ENCODE measurements around the gene WDTC1. TPM values are rescaled to one million over a fixed set of nuclear protein-coding genes. Genes with fewer than 3 reads are reported as not detected.
"Not testable (repeated sequence)": the region's sequence is repeated elsewhere in the genome, so short reads cannot be mapped to it uniquely, and the experiment has no call there.

The WDTC1 gene
- total RNA-seq, 1 experiment from 2014 or later = 15.1 TPM

DNA sequence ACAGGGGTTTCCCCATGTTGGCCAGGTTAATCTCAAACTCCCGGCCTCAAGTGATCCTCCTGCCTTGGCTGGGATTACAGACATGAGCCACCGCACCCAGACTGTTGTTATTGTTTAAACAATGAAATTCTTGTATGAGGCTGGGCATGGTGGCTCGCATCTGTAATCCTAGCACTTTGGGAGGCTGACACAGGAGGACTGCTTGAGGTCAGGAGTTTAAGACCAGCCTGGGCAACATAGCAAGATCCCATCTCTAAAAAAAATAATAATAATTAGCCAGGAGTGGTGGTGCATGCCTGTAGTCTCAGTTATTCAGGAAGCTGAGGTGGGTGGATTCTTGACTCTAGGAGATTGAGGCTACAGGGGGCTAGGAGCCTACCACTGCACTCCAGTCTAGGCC lies 6.7 kb upstream of the WDTC1 start:
- H3K4me1 ChIP-seq = no peaks in the 10 kb centered on the region
- no peaks in the 10 kb centered on the region for H3K36me3 ChIP-seq
- H3K27ac ChIP-seq = no peak overlapping the region
- no peaks in the 10 kb centered on the region for H3K9me3 ChIP-seq (replicated peaks)
- no peak for DNase-seq
- no peaks in the 10 kb centered on the region for H3K27me3 ChIP-seq
- no peak overlapping the region for H3K4me3 ChIP-seq

- H3K27ac ChIP-seq = no peak overlapping the region
- DNase-seq = peak in 1 of 2 experiments; percentile 17
- H3K4me3 ChIP-seq = peak overlapping the region; percentile 60
- H3K36me3 ChIP-seq = no peaks in the 10 kb centered on the region
- no peaks in the 10 kb centered on the region for H3K9me3 ChIP-seq (replicated peaks)
- no peaks in the 10 kb centered on the region for H3K27me3 ChIP-seq
- peaks cover 9% of the 10 kb centered on the region; the same call in 1 of the 2 replicates for H3K4me1 ChIP-seq
These were observed 774 bp upstream of the WDTC1 start for GRCh38 chr1:27233667-27234048.

GRCh38 chr1:27235827-27236226 lies 1.4 kb downstream of the WDTC1 start:
- H3K36me3 ChIP-seq = no peaks in the 10 kb centered on the region
- H3K27me3 ChIP-seq = no peaks in the 10 kb centered on the region
- no peak for DNase-seq
- no peaks in the 10 kb centered on the region for H3K9me3 ChIP-seq (replicated peaks)
- peak overlapping the region; percentile 60; the same call in 1 of the 2 replicates for H3K4me3 ChIP-seq
- H3K4me1 ChIP-seq = peaks cover 9% of the 10 kb centered on the region; the same call in 1 of the 2 replicates
- no peak overlapping the region for H3K27ac ChIP-seq

DNA sequence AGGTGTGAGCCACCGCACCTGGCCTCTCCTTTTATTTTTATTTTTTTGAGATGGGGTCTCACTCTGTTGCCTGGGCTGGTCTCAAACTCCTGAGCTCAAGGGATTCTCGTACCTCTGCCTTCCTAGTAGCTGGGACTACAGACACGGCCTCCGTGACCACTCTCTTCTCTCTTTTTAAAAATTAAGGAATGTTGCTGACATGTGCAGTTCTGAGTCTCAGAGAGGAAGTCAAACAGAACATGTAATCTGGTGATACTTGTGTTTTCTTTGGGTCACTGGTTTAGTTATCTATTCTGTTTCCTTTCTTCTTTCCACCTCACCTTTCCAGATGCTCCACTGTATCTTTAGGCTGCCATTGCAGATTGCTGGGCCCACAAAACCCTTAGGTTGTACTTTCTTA lies 2.7 kb downstream of the WDTC1 start:
- no peak for DNase-seq
- Histone ChIP-seq H3K4me3 (no peak overlapping the region), H3K4me1 (peaks cover 14% of the 10 kb centered on the region), H3K27me3 (no peaks in the 10 kb centered on the region), H3K27ac (no peak overlapping the region), H3K36me3 (no peaks in the 10 kb centered on the region), H3K9me3 (replicated peaks) (no peaks in the 10 kb centered on the region)

GRCh38 chr1:27238032-27238431 lies 3.6 kb downstream of the WDTC1 start:
- Histone ChIP-seq H3K4me1 (peaks cover 14% of the 10 kb centered on the region), H3K27ac (no peak overlapping the region), H3K9me3 (replicated peaks) (no peaks in the 10 kb centered on the region), H3K36me3 (no peaks in the 10 kb centered on the region), H3K4me3 (no peak overlapping the region), H3K27me3 (no peaks in the 10 kb centered on the region)
- DNase-seq = no peak

DNA sequence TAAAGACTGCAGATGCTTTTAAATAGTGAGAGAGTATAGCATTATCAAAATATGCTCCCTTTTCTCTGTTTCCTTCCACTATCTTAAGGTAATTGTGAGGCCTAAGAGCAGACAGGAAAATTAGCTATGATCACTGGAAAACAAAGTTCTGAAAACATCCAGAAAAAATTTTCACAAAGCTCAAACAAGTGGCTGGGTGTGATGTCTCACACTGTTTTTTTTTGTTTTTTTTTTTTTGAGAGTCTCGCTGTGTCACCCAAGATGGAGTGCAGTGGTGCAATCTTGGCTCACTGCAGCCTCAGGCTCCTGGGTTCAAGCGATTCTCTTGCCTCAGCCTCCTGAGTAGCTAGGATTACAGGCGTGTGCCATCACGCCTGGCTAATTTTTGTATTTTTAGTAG lies 7.2 kb downstream of the WDTC1 start:
- Histone ChIP-seq H3K4me3 (no peak overlapping the region), H3K9me3 (replicated peaks) (no peaks in the 10 kb centered on the region), H3K27me3 (no peaks in the 10 kb centered on the region), H3K27ac (no peak overlapping the region), H3K36me3 (no peaks in the 10 kb centered on the region), H3K4me1 (peaks cover 5% of the 10 kb centered on the region; the same call in 1 of the 2 replicates)
- DNase-seq = no peak

DNA sequence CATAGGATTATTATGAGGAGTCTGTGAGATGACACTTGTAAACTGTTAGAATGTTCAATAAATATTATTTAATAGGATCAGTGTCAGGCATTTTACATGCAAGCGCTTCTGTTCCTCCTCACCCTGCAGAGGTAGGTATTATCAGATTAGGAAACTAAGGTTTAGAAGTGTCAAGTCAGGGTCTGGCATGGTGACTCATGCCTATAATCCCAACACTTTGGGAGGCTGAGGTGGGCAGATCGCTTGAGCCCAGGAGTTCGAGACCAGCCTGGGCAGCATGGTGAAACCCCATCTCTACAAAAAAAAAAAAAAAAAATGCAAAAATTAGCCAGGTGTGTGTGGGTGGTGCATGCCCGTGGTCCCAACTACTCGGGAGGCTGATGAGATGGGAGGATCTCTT lies 9.2 kb downstream of the WDTC1 start:
- H3K4me1 ChIP-seq; H3K36me3 ChIP-seq; H3K9me3 ChIP-seq (replicated peaks); H3K27ac ChIP-seq; H3K4me3 ChIP-seq; H3K27me3 ChIP-seq; DNase-seq: not testable (repeated sequence)

GRCh38 chr1:27246194-27246593 lies 11.8 kb downstream of the WDTC1 start:
- DNase-seq = no peak
- Histone ChIP-seq H3K36me3 (no peaks in the 10 kb centered on the region), H3K27ac (no peak overlapping the region), H3K9me3 (replicated peaks) (no peaks in the 10 kb centered on the region), H3K4me3 (no peak overlapping the region), H3K4me1 (peaks cover 2% of the 10 kb centered on the region; the same call in 1 of the 2 replicates), H3K27me3 (no peaks in the 10 kb centered on the region)

GRCh38 chr1:27253596-27253995 lies 19.2 kb downstream of the WDTC1 start:
- Histone ChIP-seq H3K27ac (no peak overlapping the region), H3K27me3 (no peaks in the 10 kb centered on the region), H3K36me3 (peaks cover 3% of the 10 kb centered on the region; the same call in 1 of the 2 replicates), H3K9me3 (replicated peaks) (no peaks in the 10 kb centered on the region), H3K4me1 (no peaks in the 10 kb centered on the region), H3K4me3 (no peak overlapping the region)
- DNase-seq = no peak

GRCh38 chr1:27255136-27255535 lies 20.7 kb downstream of the WDTC1 start:
- no peaks in the 10 kb centered on the region for H3K9me3 ChIP-seq (replicated peaks)
- H3K36me3 ChIP-seq = peaks cover 3% of the 10 kb centered on the region; the same call in 1 of the 2 replicates
- no peaks in the 10 kb centered on the region for H3K4me1 ChIP-seq
- no peak overlapping the region for H3K27ac ChIP-seq
- H3K27me3 ChIP-seq = no peaks in the 10 kb centered on the region
- DNase-seq = no peak
- no peak overlapping the region for H3K4me3 ChIP-seq

DNA sequence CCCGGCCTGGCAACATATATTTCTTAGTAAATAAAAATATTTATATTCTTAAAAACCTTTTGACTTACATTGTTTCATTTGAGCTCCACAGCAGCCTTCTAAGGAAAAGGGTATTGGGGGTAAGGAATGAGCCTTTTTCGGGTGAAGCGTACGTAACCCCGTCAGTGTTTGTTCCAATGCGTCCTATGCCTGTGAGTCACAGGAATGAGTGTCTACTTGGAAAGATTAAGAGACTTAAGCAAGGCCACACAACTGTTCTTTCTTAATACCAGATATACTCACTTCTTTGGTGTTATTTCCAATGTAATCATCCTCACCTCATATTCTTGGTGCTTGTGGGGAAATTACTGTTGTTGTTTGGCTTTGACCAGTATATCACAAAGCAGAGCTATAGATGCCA lies 22.7 kb downstream of the WDTC1 start:
- no peak for DNase-seq
- no peak overlapping the region for H3K4me3 ChIP-seq
- no peaks in the 10 kb centered on the region for H3K4me1 ChIP-seq
- no peaks in the 10 kb centered on the region for H3K27me3 ChIP-seq
- peaks cover 3% of the 10 kb centered on the region; the same call in 1 of the 2 replicates for H3K36me3 ChIP-seq
- H3K27ac ChIP-seq = no peak overlapping the region
- H3K9me3 ChIP-seq (replicated peaks) = no peaks in the 10 kb centered on the region

DNA sequence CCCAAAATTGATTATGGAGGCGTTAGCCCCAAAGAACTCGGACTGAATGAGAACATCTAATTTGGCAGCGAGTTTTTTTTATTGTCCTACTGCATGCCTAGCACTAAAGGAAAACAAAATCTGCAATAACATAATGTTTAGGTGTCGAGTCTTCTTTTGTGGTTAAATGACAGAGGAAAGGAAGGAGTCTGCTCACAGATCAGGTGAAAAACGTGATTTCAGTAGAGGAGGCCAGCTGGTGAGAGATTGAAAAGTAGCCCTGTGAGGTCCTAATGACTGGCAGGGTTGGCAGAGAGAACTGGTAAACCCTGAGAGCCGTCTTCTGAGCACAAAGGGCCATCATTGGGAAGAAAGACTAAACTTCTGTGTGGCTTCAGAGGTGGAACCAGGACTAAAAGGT lies 24.2 kb downstream of the WDTC1 start:
- H3K36me3 ChIP-seq = peaks cover 3% of the 10 kb centered on the region; the same call in 1 of the 2 replicates
- no peak for DNase-seq
- no peak overlapping the region for H3K4me3 ChIP-seq
- no peaks in the 10 kb centered on the region for H3K9me3 ChIP-seq (replicated peaks)
- H3K4me1 ChIP-seq = no peaks in the 10 kb centered on the region
- H3K27ac ChIP-seq = no peak overlapping the region
- no peaks in the 10 kb centered on the region for H3K27me3 ChIP-seq

DNA sequence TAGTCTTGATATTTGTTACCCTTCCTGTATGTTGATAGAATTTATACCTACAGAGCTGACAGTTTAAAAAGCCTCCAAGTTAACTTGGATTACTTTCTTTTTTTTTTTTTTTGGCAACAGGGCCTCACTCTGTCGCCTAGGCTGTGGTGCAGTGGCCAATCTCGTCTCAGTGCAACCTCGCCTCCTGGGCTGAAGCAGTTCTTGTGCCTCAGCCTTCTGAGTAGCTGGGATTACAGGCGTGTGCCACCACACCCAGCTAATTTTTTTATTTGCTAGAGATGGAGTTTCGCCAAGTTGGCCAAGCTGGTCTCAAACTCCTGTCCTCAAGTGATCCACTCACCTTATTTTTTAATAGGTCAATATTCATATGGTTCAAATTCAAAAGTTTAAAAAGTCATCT lies 32.7 kb downstream of the WDTC1 start:
- Histone ChIP-seq H3K4me1 (no peaks in the 10 kb centered on the region), H3K4me3 (no peak overlapping the region), H3K27me3 (no peaks in the 10 kb centered on the region), H3K27ac (no peak overlapping the region), H3K36me3 (peaks cover 3% of the 10 kb centered on the region; the same call in 1 of the 2 replicates), H3K9me3 (replicated peaks) (no peaks in the 10 kb centered on the region)
- DNase-seq = no peak

DNA sequence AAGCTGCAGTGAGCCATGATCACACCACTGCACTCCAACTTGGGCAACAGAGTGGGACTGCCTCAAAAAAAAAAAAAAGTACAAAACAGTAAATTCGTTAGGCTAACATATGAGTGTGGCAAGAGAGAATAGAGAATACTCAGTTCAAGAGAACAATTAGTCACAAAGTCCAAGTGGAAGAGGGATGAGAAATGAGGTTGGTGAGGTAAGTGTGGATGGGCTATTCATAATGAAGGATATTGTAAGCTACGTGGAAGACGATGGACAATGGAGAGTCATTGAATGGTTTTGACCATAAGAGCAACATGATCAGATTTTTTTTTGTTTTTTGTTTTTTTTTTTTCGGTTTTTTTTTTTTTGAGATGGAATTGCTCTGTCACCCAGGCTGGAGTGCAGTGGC lies 34.8 kb downstream of the WDTC1 start:
- no peak overlapping the region for H3K27ac ChIP-seq
- H3K9me3 ChIP-seq (replicated peaks) = no peaks in the 10 kb centered on the region
- no peaks in the 10 kb centered on the region for H3K4me1 ChIP-seq

DNA sequence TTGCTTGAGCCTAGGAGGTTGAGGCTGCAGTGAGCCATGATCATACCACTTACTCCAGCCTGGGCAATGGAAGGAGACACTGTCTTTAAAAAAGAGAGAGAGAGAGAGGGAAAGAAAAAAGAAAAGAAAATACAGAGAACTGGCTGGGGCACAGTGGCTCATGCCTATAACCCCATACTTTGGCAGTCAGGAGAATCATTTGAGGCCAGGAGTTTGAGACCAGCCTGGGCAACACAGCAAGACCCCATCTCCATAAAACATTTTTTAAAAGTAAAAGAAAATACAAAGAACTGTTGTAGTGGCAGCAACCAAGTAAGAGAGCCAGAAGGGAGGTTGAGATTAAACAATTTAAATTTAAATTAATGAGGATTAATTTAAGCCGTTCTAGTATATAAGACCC lies 39.8 kb downstream of the WDTC1 start:
- no peaks in the 10 kb centered on the region for H3K27me3 ChIP-seq

More for the DNA sequence above, 34.8 kb downstream of the WDTC1 start:
- H3K27me3 ChIP-seq = no peaks in the 10 kb centered on the region
- H3K36me3 ChIP-seq = no peaks in the 10 kb centered on the region
- H3K4me3 ChIP-seq = no peak overlapping the region
- DNase-seq = no peak

DNA sequence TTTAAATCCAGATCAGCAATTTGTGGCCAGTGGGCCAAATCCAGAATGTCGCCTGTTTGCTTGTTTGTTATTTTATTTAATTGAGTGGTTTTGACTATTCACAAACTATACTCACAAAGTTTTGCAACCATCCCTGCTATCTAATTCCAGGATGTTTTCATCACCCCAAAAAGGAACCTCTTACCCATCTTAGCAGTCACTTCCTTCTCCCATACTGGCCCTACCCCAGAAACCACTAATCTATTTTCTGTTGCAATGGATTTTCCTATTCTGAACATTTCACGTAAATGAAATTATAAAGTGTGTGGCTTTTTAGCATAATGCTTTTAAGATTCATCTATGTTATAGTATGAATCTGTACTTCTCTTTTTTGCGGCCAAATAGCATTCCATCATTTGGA lies 41.3 kb downstream of the WDTC1 start:
- Histone ChIP-seq H3K27me3 (no peaks in the 10 kb centered on the region), H3K4me1 (no peaks in the 10 kb centered on the region), H3K4me3 (no peak overlapping the region), H3K36me3 (no peaks in the 10 kb centered on the region), H3K27ac (no peak overlapping the region), H3K9me3 (replicated peaks) (0 out of 2 replicates have a peak, but pooled peaks cover 5% of the 10 kb centered on the region)
- no peak for DNase-seq

More for the DNA sequence above, 39.8 kb downstream of the WDTC1 start:
- H3K4me3 ChIP-seq = no peak overlapping the region
- DNase-seq = no peak
- H3K36me3 ChIP-seq = no peaks in the 10 kb centered on the region
- 0 out of 2 replicates have a peak, but pooled peaks cover 5% of the 10 kb centered on the region for H3K9me3 ChIP-seq (replicated peaks)
- no peak overlapping the region for H3K27ac ChIP-seq
- no peaks in the 10 kb centered on the region for H3K4me1 ChIP-seq

All from SJCRH30 (cell line).